Measurements from ENCODE around the gene ARHGAP8.

ARHGAP8 gene

DNA sequence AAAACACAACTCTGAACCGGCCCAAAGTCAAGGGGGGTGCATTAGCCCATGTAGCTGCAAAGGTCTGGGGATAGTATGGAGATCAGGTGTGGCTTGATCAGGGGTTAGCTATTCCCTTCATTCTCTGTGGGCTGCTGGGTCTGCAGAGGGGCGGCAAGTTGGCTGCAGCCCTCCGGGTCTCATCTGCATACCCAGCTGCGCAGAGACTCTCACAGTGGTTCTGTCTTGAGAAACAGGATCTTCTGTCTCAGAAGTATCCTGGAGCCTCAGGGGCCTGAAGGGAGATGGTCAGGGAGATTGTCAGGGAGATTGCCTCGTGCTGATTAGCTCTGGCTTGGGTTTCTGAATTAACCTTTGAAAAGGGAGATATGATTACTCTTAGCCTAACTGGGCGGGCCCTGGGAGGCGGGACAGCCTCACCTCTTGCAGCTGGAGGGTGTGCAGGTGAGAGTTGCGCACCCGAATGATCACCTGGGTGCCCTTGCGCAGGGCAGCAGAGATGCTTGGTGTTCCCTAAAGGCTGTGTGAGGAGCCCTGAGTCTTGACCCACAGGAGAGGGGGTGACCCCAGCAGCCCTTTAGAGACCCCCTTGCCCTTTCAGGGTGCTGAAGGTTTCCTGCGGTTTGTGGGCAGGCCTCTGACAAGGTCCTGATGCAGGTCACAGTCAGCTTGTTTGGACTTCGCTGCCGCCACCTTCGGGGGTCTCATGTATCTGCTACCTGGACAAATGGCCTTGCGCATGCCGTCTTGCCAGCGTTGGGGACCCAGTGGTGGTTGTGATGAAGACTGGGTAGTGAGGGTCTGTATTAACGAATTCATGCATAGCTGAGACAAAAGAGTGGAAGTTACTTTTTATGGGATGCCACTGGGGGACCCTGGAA lies 7.3 kb downstream of the ARHGAP8 start:
- no peak for DNase-seq (ENCODE audit: low read depth)
- TF ChIP-seq, protein P1, sequence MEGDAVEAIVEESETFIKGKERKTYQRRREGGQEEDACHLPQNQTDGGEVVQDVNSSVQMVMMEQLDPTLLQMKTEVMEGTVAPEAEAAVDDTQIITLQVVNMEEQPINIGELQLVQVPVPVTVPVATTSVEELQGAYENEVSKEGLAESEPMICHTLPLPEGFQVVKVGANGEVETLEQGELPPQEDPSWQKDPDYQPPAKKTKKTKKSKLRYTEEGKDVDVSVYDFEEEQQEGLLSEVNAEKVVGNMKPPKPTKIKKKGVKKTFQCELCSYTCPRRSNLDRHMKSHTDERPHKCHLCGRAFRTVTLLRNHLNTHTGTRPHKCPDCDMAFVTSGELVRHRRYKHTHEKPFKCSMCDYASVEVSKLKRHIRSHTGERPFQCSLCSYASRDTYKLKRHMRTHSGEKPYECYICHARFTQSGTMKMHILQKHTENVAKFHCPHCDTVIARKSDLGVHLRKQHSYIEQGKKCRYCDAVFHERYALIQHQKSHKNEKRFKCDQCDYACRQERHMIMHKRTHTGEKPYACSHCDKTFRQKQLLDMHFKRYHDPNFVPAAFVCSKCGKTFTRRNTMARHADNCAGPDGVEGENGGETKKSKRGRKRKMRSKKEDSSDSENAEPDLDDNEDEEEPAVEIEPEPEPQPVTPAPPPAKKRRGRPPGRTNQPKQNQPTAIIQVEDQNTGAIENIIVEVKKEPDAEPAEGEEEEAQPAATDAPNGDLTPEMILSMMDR (conservative IDR thresholded peaks at IDR 0.05; ENCODE audit: low read length) = no peak
- H3K4me3 ChIP-seq (ENCODE audit: low read length) = no peak overlapping the region

DNA sequence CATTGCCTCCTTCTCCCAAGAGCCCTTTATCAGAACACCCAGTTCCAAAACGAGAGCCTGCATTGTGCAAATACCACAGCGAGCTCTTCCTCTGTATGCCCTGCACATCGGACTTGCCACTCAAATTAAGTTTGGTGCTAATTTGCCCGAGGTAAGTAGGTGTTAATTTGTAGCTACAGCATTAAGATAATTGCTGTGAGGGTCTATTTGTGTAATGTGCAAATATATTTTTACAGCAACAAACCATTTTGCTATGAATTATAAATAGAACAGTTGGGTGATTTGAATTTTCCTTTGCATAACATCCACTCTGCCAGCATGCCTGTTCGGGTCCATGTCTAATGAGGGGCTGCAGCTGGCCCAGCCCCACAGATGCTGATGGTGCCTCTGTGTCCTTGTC lies 8.1 kb downstream of the ARHGAP8 start:
- TF ChIP-seq, protein P1 (conservative IDR thresholded peaks at IDR 0.05; ENCODE audit: low read length) = no peak
- no peak overlapping the region for H3K4me3 ChIP-seq (ENCODE audit: low read length)
- no peak for DNase-seq (ENCODE audit: low read depth)

DNA sequence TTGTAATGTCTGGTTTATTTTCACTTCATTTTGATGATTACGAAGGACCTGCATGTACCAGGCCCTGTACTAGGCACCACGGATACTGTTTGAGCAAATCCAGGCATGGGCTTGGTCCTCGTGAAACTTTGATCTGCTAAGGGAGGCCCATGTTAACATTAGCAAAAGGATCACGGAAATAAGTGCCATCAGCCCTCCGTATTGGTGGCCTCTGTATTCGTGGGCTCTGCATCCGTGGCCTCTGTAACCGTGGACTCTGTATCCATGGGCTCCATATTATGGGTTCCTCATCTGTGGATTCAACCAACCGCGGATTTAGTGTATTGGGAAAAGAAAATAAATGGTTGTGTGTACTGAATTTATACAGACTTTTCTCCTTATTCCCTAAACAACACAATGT lies 8.7 kb downstream of the ARHGAP8 start:
- DNase-seq (ENCODE audit: low read depth) = no peak
- H3K4me3 ChIP-seq (ENCODE audit: low read length) = no peak overlapping the region
- TF ChIP-seq, protein P1 (conservative IDR thresholded peaks at IDR 0.05; ENCODE audit: low read length) = no peak

DNA sequence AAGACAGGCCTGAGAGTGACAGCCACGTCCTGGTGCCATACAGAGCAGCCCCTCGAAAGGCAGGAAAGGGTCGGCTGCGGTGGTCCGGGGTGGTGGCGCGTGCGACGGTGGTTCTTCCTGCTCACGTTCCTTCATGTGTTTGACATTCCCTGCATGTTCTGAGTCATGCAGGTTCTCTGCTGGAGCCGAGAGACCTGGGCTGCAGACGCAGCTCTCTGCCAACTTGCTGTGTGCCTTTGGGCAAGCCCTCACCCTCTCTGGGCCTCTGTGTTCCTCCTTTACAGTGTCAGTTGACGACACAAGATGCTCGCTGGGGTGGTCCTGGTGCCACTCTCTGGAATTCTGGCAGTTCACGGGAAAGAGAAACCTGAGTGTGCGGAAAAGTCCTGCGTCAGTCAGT lies 12.0 kb downstream of the ARHGAP8 start:
- no peak overlapping the region for H3K4me3 ChIP-seq (ENCODE audit: low read length)
- TF ChIP-seq, protein P1 (conservative IDR thresholded peaks at IDR 0.05; ENCODE audit: low read length) = no peak
- no peak for DNase-seq (ENCODE audit: low read depth)

DNA sequence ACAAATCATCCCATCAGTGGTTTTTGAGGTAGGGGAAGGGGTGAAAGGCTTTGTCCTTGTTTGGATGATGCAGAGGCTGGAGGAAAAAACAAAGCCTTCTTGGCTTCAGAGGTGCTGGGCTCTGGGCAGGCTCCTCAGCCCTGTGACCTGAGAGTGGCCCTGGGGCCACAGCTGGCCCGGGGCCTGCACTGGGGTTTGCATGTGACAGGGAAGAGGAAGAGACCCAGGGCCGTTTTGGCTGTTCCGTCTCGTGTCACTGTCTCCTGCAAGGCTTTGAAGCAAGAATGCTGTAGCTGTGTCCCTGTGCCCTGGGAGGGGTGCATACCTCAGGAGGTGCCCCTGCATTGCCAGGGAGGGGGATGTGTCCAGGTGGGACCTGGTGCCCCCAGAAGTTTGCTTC lies 12.6 kb downstream of the ARHGAP8 start:
- H3K4me3 ChIP-seq (ENCODE audit: low read length) = no peak overlapping the region
- TF ChIP-seq, protein P1 (conservative IDR thresholded peaks at IDR 0.05; ENCODE audit: low read length) = no peak
- DNase-seq (ENCODE audit: low read depth) = no peak

DNA sequence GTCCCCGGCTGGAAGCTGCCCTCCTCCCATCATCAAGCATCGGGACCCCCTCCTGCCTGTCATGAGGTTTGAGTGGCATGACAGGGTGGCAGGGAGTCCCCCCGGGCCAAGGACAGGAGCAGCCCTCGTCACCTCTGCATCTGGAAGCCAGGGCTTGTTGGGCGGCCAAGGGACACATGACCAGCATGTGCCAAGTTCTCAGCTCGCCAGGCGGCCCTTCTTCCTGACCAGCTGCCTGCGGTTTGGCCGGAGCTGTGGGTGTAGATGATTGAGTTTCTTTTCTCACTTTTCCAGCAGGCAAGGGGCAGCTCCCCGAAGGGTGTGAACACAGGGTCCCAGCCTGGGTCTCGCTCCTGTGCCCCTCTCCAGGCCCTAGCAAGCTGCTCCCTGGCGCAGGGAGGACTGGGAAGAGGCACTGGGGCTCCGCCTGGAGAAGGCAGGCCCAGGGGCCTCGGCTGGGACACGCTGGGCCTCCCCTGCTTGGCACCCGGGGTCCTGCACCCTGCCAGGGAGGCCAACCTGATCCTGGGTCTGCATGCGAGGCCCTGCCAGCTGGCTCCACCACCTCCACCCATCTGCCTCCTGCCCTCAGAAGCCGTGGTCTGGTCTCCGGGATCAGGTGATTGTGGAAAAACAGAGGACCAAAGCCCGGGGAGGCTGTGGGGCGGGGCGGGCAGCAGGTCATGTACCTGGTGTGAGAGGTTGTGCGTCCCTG lies 13.4 kb downstream of the ARHGAP8 start:
- DNase-seq (ENCODE audit: low read depth) = no peak
- no peak overlapping the region for H3K4me3 ChIP-seq (ENCODE audit: low read length)
- TF ChIP-seq, protein P1 (conservative IDR thresholded peaks at IDR 0.05; ENCODE audit: low read length) = no peak

DNA sequence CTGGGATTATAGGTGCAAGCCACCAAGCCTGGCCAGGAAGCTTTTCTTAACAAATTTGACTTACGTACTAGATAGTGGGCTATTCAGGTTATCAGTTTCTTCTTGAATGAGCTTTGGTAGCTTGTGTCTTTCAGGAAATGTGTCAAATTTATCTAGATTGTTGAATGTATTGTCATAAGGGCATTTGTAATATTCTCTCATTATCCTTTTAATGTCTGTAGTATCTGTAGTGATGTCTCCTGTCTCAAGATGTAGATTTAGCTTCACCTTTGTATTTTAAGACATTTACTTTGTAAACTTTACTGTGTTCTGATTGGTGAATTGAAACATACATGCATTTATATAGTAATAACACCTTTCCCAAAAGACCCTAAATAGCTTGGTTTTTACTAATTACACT lies 20.7 kb downstream of the ARHGAP8 start:
- TF ChIP-seq, protein P1 (conservative IDR thresholded peaks at IDR 0.05; ENCODE audit: low read length) = no peak
- DNase-seq (ENCODE audit: low read depth) = no peak

More for the DNA sequence above, 20.7 kb downstream of the ARHGAP8 start:
- no peak overlapping the region for H3K4me3 ChIP-seq (ENCODE audit: low read length)

Measured in AG10803 (cell line).